ENCODE measurements around the gene WDR37.
"Not testable (repeated sequence)": the region's sequence is repeated elsewhere in the genome, so short reads cannot be mapped to it uniquely, and the experiment has no call there.

Gene WDR37

DNA sequence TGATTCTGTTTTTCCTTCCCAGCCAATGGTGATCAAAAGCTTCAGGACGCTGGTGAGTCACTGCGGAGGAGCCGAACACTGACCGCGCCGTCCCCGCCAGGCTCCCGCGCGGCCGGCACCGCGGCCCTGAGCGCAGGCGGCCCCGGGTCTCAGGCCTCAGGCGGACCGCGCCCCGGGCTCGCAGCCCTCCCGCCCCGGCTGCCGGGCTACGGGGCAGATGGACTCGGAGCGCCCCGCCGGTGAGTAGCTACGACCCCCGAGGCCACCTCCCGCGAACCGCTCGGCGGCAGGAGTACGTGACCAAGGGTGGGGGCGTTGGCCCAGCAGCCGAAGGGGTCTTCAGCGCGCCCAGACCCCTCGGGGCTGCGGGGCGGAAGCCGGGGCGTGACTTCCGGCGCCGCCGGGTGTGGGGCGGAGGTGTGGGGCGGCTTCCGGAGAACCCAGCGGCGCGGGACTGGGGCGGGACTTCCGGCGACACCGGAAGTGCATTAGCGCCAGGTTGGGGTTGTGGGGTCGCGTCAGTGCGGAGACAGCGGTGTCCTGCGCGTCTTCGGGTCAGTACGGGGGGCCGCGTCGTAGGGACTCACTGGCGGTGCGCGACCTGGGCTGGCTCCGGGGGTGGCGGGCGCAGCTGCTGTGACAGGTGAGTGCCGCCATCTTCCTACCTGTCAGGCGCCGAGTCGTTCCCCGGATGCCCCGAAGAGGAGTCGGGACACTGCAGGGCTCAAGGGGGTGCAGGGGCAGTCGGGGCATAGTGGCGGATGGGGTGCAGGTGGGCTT is at the start of gene WDR37:
Gene WDR37, plus strand, starts transcription at position 60 of the 780 bp plus-strand sequence. CDS start 15,771 bp downstream, outside the sequence.
- DNase-seq = peak; percentile 89 to 92

- DNase-seq = peak in 1 of 2 experiments; percentile 13
Measured at GRCh38 chr10:1006573-1006972, 49.6 kb upstream of the WDR37 start.

GRCh38 chr10:1007583-1007982 is 48.6 kb upstream of the WDR37 start:
- DNase-seq = peak in 1 of 2 experiments; percentile 11

DNA sequence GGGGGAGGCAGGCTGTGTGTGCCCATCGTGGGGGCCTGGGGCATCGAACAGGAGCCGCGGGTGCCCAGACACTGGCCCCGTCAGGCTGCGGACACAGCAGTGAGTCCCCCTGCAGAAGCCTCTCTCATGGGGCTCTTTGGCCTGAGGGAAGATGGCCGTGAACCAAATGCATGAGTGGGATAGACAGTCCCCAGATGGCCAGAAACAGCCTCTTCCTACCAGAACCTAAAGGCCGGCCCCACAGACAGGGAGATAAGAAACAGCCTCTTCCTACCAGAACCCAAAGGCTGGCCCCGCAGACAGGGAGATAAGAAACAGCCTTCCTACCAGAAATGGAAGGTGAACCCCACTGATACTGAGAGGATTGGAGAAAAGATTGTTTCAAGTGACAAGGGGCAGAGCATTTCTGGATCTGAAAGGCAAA is 47.1 kb upstream of the WDR37 start:
- DNase-seq = peak in 1 of 2 experiments; percentile 18

- DNase-seq = not testable (repeated sequence)
Measured at GRCh38 chr10:1009947-1010346, 46.2 kb upstream of the WDR37 start.

DNA sequence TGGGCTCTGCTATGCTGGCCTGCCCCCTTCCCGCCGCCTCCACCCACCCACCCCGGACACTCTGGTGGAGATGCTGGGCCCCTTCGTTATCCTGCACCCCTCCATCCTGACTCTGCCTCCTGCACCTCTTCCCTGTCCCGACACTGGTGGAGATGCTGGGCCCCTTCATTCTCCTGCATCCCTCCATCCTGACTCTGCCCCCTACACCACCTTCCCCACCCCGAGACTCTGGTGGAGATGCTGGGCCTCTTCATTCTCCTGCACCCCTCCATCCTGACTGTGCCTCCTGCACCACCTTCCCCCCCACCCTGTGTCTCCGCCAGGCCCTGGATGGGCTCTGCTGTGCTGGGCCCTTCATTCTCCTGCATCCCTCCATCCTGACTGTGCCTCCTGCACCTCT is 45.5 kb upstream of the WDR37 start:
- peak in 1 of 2 experiments; percentile 15 for DNase-seq

DNA sequence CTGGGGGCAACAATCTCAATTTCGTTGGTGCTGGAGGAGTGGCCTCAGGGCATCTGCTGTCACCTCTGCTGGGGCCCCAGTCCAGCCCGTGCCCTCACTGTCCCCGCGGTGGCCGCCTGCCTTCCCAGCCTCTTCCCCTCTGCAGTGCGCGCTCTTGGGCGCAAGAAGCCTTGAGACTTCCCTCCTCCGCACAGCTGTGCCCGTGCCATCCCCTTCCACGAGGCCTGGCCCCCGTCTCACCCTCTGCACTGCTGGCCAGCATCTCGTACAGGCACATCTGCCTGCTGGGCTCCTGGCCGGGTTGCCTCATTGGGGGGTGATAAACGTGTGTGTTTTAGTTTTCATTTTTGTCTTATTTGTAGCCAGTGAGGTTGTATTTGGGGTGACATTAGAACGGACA is 44.5 kb upstream of the WDR37 start:
- no peak for DNase-seq

- no peak for DNase-seq
Measured at GRCh38 chr10:1015688-1016087, 40.5 kb upstream of the WDR37 start.

DNA sequence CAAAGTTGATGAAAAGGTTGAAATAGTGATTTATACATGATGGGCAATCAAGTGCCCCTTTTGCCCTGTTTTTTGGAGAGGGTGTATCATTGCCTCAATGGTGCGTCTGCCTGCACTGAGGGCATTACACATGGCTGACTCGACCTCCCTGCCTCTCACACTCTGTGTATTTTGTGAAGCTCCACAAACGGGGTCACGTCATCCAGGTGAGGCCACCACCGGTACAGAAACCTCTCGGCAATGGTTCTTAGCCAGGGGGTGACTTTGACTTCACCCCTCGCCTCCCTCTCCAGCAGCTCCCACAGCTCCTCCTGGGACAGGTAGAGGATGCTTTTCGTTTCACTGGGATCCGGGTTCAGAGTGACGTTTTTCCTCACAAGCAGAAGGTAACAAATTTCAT is 36.8 kb upstream of the WDR37 start:
- DNase-seq = no peak

- no peak for DNase-seq
Measured at GRCh38 chr10:1020460-1020859, 35.7 kb upstream of the WDR37 start.

GRCh38 chr10:1020958-1021357 is 35.2 kb upstream of the WDR37 start:
- DNase-seq = no peak

GRCh38 chr10:1022413-1022812 is 33.8 kb upstream of the WDR37 start:
- no peak for DNase-seq

DNA sequence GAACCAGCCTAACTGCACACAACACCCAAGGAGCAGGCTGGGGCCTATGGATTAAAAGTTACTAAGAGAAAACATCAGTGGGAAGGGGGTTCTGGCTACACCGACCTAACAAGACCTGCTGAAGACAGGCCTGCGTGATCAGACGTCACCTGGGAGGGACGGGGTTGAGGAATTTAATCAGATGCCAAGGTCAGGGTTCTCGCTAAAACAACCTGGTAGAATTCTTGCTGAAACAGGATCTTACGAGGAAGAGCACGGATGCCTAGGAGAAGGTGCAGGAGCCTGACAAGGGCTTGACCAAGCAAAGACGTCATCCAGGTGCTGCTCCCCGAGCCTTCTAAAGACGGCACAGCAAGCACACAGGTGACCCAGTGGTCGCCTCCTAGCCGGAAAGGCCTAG is 32.1 kb upstream of the WDR37 start:
- no peak for DNase-seq

DNA sequence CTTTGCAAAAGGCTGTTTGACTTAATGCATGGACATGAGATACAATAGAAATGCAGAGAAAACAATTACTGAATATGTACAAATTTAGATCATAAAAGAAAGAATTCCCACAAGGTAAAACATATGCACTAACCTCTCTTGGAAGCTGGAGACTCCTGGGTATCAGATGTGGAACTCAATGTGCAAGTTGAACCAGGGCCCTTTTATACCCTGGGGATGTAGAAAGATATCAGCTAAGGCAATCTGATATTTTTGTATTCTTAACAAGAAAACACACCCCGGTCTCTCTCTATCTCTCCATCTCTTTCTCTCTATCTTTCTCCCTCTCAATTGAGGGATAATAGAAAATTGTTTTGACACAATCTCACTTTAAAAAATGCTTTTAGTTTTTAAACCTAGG is 30.5 kb upstream of the WDR37 start, which contains the start of gene IDI2:
Gene IDI2, minus strand, starts transcription at position 177 of the 400 bp plus-strand sequence. CDS start 1,136 bp downstream, outside the sequence.
- no peak for DNase-seq

DNA sequence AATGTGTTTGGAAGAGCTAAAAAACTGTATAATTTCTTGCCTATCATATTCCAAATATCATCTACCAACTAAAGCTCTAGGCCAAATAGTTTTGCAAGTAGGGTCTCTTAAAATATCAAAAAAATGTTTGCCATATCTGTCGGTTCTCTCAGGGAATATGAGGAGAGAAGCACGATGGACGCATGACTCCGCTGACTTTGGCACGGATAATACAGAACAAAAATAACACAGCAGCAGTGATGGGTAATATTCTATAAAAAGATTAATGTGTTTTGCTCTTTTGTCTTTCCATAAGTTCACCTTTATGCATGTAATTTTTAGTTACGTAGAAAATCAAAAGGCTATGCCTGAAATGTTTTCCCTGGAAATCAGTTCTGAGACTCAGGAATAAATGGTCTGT is 29.6 kb upstream of the WDR37 start:
- DNase-seq = no peak

DNA sequence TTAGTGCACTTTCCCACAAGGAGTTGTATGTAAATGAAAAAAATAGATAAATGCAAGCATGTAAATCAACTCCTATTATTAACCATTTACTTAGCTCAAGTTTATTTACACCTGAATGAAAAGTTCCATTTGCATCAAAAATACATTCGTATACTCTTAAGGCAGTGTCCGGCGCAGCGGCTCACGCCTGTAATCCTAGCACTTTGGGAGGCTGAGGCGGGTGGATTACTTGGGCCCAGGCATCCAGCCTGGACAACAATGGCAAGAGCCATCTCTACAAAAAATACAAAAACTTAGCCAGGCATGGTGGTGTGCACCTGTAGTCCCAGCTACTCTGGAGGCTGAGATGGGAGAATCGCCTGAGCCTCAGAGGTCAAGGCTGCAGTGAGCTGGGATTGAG is 26.3 kb upstream of the WDR37 start:
- no peak for DNase-seq

GRCh38 chr10:1033601-1034000 is 22.6 kb upstream of the WDR37 start:
- no peak for DNase-seq

GRCh38 chr10:1034758-1035157 is 21.4 kb upstream of the WDR37 start:
- no peak for DNase-seq

DNA sequence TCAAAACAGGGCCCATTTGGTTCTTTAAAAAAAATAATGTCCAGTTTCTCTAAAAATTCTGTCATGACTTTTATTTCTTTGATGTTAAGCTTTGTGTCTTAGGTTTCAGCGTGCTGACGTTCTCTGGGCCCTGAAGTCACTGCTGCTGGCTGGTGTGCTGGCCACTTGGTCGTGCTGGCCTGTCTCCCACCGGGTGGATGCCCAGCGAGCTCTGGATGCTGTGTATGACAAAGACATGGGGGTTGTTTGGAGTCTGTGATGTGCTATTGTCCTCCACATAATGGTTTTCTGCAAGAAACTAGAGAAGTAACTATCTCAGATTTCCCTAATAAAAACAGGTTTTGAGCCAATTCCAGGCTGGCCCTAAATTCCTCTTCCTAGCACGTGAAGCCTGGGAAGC is 21.0 kb upstream of the WDR37 start:
- no peak for DNase-seq

DNA sequence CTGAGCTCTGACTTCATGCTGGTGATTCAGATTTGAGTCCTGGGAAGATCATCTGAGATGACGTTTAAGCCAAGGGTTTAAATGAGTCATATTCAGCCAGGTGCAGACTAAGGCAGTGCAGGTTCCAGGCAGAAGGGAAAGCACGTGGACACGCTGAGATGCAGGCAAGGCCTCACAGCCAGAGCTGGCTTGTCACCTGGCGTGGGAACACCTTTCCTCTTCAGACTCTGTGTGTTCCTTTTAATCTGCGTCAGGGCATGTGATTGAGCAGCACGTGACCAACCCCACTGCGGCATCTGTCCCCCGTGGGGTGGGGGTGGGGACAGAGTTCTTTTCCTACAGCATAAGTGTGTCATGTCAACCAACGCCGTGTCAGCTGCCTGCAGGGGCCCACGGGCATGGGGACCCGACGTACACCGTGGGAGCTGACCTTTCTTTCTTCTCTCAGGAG is 19.8 kb upstream of the WDR37 start:
- peak; percentile 48 to 60 for DNase-seq

- no peak for DNase-seq
Measured at GRCh38 chr10:1037098-1037497, 19.1 kb upstream of the WDR37 start.

GRCh38 chr10:1038769-1039168 is 17.4 kb upstream of the WDR37 start:
- DNase-seq = not testable (repeated sequence)

GRCh38 chr10:1040133-1040532 is 16.1 kb upstream of the WDR37 start:
- no peak for DNase-seq

DNA sequence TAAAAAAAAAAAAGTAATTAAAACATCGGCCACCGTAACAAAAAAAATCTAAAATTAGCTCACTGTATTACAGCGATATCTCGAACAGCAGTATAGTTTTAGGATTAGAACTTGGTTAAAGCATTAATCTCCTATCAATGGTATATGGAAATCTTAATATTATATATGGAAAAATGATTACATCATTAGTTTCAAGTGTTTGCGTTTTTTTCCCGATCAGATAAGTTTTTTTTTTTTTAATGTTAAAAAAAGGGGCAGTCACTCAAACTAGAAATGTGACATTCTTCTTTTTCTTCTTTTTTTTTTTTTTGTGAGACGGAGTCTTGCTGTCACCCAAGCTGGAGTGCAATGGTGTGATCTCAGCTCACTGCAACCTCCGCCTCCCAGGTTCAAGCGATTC is 14.7 kb upstream of the WDR37 start:
- DNase-seq = no peak

GRCh38 chr10:1043532-1043995 is 12.6 kb upstream of the WDR37 start:
- peak in 1 of 2 experiments; percentile 40 for DNase-seq

All from activated T-cell treated with anti-CD3 and anti-CD28 coated beads, Interleukin-2, amount 50 U/mL, for 48 hours (primary cell).